ENCODE data around the gene PCP2. TPM values are rescaled to one million over a fixed set of nuclear protein-coding genes. Genes with fewer than 3 reads are reported as not detected.

Gene PCP2
- total RNA-seq, 1 experiment from 2014 or later, result not detected

GRCh38 chr19:7646426-7646700, 12.8 kb upstream of the PCP2 start:
- no TSS peak for BruUV-seq (replicated peaks)
- H3K36me3 ChIP-seq (ENCODE audit: low read depth, low read length), result peaks cover 7% of the 10 kb centered on the region; the same call in 1 of the 2 replicates
- no peaks in the 10 kb centered on the region for H3K27me3 ChIP-seq (ENCODE audit: low read length)
- H3K79me2 ChIP-seq (ENCODE audit: low read length), result no peaks in the 10 kb centered on the region
- H3K9me2 ChIP-seq (replicated peaks; ENCODE audit: low read length), result no peaks in the 10 kb centered on the region
- H4K20me1 ChIP-seq (ENCODE audit: low read length), result no peaks in the 10 kb centered on the region
- no peak overlapping the region for H3K4me2 ChIP-seq (ENCODE audit: low read length)
- no peak overlapping the region for H2AFZ ChIP-seq (ENCODE audit: low read length)
- no peaks in the 10 kb centered on the region for H3K4me1 ChIP-seq (ENCODE audit: insufficient read depth, low read length)
- no peaks in the 10 kb centered on the region for H3K9me3 ChIP-seq (ENCODE audit: low read length)
- no peak for ATAC-seq
- no peak for DNase-seq
- H3K4me3 ChIP-seq (ENCODE audit: low read length), result no peak overlapping the region
- no peaks in the 10 kb centered on the region for H3F3A ChIP-seq (ENCODE audit: low read length, unreplicated experiment)
- intact Hi-C loops (cut with micrococcal nuclease), result no loop called here
- no peak overlapping the region for H3K27ac ChIP-seq (ENCODE audit: low read length)
- TF ChIP-seq EZH2 (IDR thresholded peaks at IDR 0.05; ENCODE audit: low read length, unreplicated experiment) (no peak), EZH2phosphoT487 (IDR thresholded peaks at IDR 0.05; ENCODE audit: borderline replicate concordance, low read length) (no peak)
- TF ChIP-seq, protein P1, sequence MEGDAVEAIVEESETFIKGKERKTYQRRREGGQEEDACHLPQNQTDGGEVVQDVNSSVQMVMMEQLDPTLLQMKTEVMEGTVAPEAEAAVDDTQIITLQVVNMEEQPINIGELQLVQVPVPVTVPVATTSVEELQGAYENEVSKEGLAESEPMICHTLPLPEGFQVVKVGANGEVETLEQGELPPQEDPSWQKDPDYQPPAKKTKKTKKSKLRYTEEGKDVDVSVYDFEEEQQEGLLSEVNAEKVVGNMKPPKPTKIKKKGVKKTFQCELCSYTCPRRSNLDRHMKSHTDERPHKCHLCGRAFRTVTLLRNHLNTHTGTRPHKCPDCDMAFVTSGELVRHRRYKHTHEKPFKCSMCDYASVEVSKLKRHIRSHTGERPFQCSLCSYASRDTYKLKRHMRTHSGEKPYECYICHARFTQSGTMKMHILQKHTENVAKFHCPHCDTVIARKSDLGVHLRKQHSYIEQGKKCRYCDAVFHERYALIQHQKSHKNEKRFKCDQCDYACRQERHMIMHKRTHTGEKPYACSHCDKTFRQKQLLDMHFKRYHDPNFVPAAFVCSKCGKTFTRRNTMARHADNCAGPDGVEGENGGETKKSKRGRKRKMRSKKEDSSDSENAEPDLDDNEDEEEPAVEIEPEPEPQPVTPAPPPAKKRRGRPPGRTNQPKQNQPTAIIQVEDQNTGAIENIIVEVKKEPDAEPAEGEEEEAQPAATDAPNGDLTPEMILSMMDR (conservative IDR thresholded peaks at IDR 0.05; ENCODE audit: low read depth, low read length), result no peak
- ChIA-PET CTCF (no interaction called here), POLR2A (ENCODE audit: unreplicated experiment) (no interaction called here)
- no peak overlapping the region for H3K9ac ChIP-seq (ENCODE audit: low read length)

DNA sequence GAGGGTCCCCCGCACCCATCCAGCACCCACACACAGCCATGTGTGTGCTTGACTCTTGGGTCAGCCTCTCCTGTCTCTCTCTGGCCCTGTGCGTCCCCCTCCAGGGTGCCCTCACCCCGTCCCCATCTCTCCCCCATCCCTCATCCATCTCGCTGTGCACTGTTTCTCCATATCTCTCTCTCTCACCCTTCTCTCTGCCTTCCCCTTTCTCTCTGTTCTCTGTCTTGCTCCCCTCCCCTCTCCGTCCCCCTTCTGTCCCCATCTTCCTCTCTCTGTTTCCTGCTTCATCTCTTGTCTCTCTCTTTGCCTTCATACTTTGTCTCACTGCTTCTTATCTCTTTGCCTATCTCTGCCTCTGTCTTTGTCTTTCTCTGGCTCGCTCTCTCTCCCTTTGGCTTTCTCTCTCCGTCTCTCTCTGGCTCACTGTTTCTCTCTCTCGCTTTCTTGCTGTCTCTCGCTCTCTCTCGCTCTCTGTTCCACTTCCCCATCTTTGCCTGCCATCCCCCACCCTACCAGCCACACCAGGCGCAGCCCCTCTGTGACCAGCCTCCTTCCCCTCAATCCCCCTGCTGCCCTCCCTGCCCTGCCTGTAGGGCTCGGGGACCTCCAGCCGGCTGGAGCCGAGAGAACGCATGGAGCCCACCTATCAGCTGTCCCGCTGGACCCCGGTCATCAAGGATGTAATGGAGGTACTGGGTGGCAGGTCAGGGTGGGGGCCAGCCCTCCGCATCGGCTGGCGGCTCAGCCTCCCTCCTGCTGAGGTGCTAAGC, 12.3 kb upstream of the PCP2 start:
- no peak overlapping the region for H3K4me2 ChIP-seq (ENCODE audit: low read length)
- ChIA-PET POLR2A (ENCODE audit: unreplicated experiment) (no interaction called here), CTCF (no interaction called here)
- ATAC-seq (no peak), DNase-seq (no peak)
- H3K27ac ChIP-seq (ENCODE audit: low read length), result no peak overlapping the region
- no TSS peak for BruUV-seq (replicated peaks)
- TF ChIP-seq EZH2 (IDR thresholded peaks at IDR 0.05; ENCODE audit: low read length, unreplicated experiment) (no peak), EZH2phosphoT487 (IDR thresholded peaks at IDR 0.05; ENCODE audit: borderline replicate concordance, low read length) (no peak)
- TF ChIP-seq, protein P1 (conservative IDR thresholded peaks at IDR 0.05; ENCODE audit: low read depth, low read length), result no peak
- H3K27me3 ChIP-seq (ENCODE audit: low read length), result no peaks in the 10 kb centered on the region
- no peak overlapping the region for H3K9ac ChIP-seq (ENCODE audit: low read length)
- no peaks in the 10 kb centered on the region for H3K9me2 ChIP-seq (replicated peaks; ENCODE audit: low read length)
- H3F3A ChIP-seq (ENCODE audit: low read length, unreplicated experiment), result no peaks in the 10 kb centered on the region
- H3K4me1 ChIP-seq (ENCODE audit: insufficient read depth, low read length), result no peaks in the 10 kb centered on the region
- H3K36me3 ChIP-seq (ENCODE audit: low read depth, low read length), result peaks cover 7% of the 10 kb centered on the region; the same call in 1 of the 2 replicates
- H3K4me3 ChIP-seq (ENCODE audit: low read length), result no peak overlapping the region
- no peaks in the 10 kb centered on the region for H4K20me1 ChIP-seq (ENCODE audit: low read length)
- intact Hi-C loops (cut with micrococcal nuclease), result no loop called here
- H3K79me2 ChIP-seq (ENCODE audit: low read length), result no peaks in the 10 kb centered on the region
- H2AFZ ChIP-seq (ENCODE audit: low read length), result no peak overlapping the region
- H3K9me3 ChIP-seq (ENCODE audit: low read length), result no peaks in the 10 kb centered on the region

GRCh38 chr19:7645163-7645562, 11.6 kb upstream of the PCP2 start:
- Histone ChIP-seq H3K79me2 (ENCODE audit: low read length) (no peaks in the 10 kb centered on the region), H3K36me3 (ENCODE audit: low read depth, low read length) (peaks cover 7% of the 10 kb centered on the region; the same call in 1 of the 2 replicates), H4K20me1 (ENCODE audit: low read length) (no peaks in the 10 kb centered on the region), H3K9ac (ENCODE audit: low read length) (no peak overlapping the region), H3F3A (ENCODE audit: low read length, unreplicated experiment) (no peaks in the 10 kb centered on the region), H3K4me1 (ENCODE audit: insufficient read depth, low read length) (no peaks in the 10 kb centered on the region), H3K9me2 (replicated peaks; ENCODE audit: low read length) (no peaks in the 10 kb centered on the region), H3K27ac (ENCODE audit: low read length) (no peak overlapping the region), H3K4me2 (ENCODE audit: low read length) (no peak overlapping the region), H3K4me3 (ENCODE audit: low read length) (no peak overlapping the region), H3K27me3 (ENCODE audit: low read length) (no peaks in the 10 kb centered on the region), H3K9me3 (ENCODE audit: low read length) (no peaks in the 10 kb centered on the region), H2AFZ (ENCODE audit: low read length) (no peak overlapping the region)
- BruUV-seq (replicated peaks), result no TSS peak
- ChIA-PET POLR2A (ENCODE audit: unreplicated experiment) (no interaction called here), CTCF (interaction anchor here (0.7 kb wide), 1 partner anchor 36 kb away, joined by 3 read pairs; the partner anchor contains the start of gene TRAPPC5)
- no peak for TF ChIP-seq EZH2 (IDR thresholded peaks at IDR 0.05; ENCODE audit: low read length, unreplicated experiment)
- TF ChIP-seq, protein P1 (conservative IDR thresholded peaks at IDR 0.05; ENCODE audit: low read depth, low read length), result no peak
- no peak for TF ChIP-seq EZH2phosphoT487 (IDR thresholded peaks at IDR 0.05; ENCODE audit: borderline replicate concordance, low read length)
- intact Hi-C loops (cut with micrococcal nuclease), result no loop called here
- DNase-seq (no peak), ATAC-seq (no peak)
